GM15510 (cell line): Measurements from ENCODE around the gene ARHGAP18.

Experiments
- POLR2A ChIP-seq: IDR thresholded peaks from 3 replicates; pipeline ENCODE4 v1.6.1; 2011; ENCODE audit warnings: borderline replicate concordance; ENCODE audit not compliant: insufficient read length; ENCODE audit errors: extremely low read depth

Gene ARHGAP18

GRCh38 chr6:129598244-129599187 is 111.5 kb downstream of the ARHGAP18 start:
- TF ChIP-seq POLR2A = no peak

GRCh38 chr6:129597023-129597713 is 112.8 kb downstream of the ARHGAP18 start:
- TF ChIP-seq POLR2A = no peak

DNA sequence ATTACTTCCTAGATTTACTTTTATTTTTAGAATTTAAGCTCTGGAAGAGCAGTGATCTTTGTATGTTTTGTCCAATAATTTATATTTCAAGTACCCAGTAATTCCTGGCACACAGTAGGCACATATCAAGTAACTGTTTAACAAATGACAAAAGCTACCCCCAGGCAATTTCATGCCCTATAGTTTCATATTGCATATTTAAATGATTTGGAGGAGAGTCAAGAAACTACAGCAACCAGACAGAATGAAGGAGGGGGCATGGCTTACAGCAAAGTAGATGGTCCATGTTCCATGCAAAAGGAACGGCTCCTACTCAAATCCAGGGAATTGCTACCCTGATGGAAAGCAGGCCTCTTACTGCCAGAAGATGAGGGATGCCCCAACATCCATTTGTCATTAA is 113.5 kb downstream of the ARHGAP18 start:
- no peak for TF ChIP-seq POLR2A

DNA sequence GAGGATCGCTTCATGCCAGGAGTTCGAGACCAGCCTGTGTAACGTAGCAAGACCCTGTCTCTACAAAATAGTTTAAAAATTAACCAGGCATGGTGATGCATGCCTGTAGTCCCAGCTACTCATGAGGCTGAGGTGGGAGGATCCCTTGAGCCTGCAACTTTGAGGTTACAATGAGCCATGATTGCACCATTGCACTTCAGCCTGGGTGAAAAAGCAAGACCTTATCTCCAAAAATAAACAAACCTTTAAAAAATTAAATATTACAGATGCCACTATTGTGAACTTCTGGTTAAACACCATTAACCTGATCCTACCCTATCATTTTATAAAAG is 116.8 kb downstream of the ARHGAP18 start:
- no peak for TF ChIP-seq POLR2A

GRCh38 chr6:129592516-129593232 is 117.3 kb downstream of the ARHGAP18 start:
- no peak for TF ChIP-seq POLR2A

DNA sequence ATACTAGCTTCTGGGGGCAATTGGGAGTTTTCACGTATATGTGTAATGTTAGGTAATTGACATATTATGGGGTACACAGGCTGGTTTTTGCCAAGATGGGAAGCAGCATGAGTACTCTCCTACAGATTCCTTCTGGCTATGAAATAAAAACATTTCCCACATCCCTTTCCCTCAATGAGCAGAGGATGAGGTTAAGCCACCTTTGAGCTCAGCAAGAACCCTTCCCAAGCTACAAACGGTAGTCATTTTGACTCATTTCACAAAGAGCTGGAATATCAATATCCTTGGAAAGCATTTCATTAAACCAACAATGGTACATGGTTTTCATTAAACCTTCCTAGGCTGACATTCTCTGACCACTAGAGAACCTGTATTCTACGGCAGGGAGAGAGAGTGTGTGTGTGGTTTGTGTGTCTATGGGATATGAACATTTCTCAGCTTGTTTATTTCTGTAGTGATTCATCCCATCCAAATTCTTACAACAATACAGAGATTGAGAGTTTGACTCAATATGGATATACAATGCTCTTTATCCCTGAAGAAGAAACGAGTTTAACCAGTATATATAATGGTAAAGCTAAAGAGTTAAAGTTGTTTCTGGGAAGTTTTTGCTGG is 119.5 kb downstream of the ARHGAP18 start:
- no peak for TF ChIP-seq POLR2A

DNA sequence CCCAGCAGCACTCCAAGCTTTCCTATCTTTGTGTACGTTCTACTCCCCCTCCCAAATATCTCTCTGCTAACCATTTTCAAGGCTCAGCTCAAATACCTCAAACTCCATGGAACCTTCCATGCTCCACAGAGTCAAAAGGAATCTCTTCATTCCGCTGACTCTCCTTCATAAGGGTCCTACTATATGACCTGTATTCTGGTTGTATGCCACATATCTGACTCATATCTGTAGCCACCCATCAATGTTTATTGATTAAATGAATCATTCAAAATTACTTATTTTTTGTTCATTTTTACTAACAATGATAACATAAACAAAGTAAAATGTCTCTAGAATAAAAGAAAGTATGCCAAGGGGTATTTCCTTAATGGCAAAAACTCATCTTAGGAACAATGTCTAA is 123.2 kb downstream of the ARHGAP18 start:
- TF ChIP-seq POLR2A = no peak

- TF ChIP-seq POLR2A = no peak
These were observed 126.1 kb downstream of the ARHGAP18 start for GRCh38 chr6:129583866-129584265.

- TF ChIP-seq POLR2A = no peak
These were observed 131.7 kb downstream of the ARHGAP18 start for GRCh38 chr6:129578315-129578714.

DNA sequence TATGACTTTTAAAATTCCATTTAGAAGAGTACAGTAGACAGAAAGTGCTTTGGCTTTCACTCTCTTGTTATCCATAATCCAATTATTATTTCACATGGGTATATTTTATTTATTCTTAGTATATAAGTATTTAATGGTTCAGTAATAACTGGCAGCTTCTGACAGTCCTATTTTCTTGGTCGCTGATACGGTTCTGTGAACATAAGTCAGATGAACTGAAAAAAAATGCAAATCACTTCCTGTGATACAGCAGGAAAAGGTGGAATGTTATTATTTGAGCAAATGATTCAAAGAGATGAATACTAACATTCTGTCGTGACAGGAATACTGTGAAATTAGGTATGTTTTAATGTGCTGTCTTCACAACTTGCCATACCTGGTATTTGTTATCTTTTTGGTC is 132.3 kb downstream of the ARHGAP18 start:
- TF ChIP-seq POLR2A = no peak

GRCh38 chr6:129576456-129576855 is 133.5 kb downstream of the ARHGAP18 start:
- no peak for TF ChIP-seq POLR2A

- TF ChIP-seq POLR2A = no peak
These were observed 134.4 kb downstream of the ARHGAP18 start for GRCh38 chr6:129575378-129576118.

- no peak for TF ChIP-seq POLR2A
These were observed 142.0 kb downstream of the ARHGAP18 start for GRCh38 chr6:129568015-129568414.

DNA sequence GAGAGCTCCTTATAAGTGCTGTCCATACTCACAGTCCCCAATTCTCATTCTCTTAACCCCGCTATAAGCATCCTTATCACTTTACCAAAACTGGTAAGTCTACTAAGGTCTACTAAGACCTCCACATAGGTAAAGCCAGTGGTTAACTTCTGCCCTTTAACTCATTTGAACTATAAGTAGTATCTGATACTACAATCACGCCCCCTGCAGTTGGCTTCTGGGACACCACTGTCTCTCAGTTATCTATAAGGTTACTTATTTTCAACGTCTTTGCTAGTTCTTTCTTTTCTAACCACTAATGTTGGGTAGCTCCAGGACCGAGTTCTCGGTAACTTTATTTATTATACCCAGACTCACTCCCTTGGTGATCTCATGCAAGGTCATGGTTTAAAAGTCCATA is 142.6 kb downstream of the ARHGAP18 start:
- no peak for TF ChIP-seq POLR2A
